ENCODE measurements around the gene TMEM52.

Gene TMEM52

GRCh38 chr1:1918901-1919303 lies at the start of gene TMEM52:
Gene TMEM52, minus strand, starts transcription at chr1:1919279. Its CDS starts 14 bp downstream, at chr1:1919265.
- no peak for DNase-seq

- no peak for DNase-seq
Observed at GRCh38 chr1:1967879-1968278, 48.8 kb upstream of the TMEM52 start.

- DNase-seq: no peak
Observed at GRCh38 chr1:1967151-1967550, 48.1 kb upstream of the TMEM52 start.

GRCh38 chr1:1966071-1966740 lies 47.1 kb upstream of the TMEM52 start:
- no peak for DNase-seq

GRCh38 chr1:1965546-1965945 lies 46.5 kb upstream of the TMEM52 start:
- DNase-seq: no peak

- DNase-seq: no peak
Observed at GRCh38 chr1:1964811-1965210, 45.7 kb upstream of the TMEM52 start.

- DNase-seq: no peak
Observed at GRCh38 chr1:1963570-1963969, 44.5 kb upstream of the TMEM52 start.

GRCh38 chr1:1962752-1963151 lies 43.7 kb upstream of the TMEM52 start:
- no peak for DNase-seq

- no peak for DNase-seq
Observed at GRCh38 chr1:1960480-1961196, 41.6 kb upstream of the TMEM52 start.

- DNase-seq: peak; percentile 63
Observed at GRCh38 chr1:1959840-1960479, 40.9 kb upstream of the TMEM52 start.

- DNase-seq: no peak
Observed at GRCh38 chr1:1959459-1959839, 40.4 kb upstream of the TMEM52 start.

GRCh38 chr1:1958071-1958541 lies 39.0 kb upstream of the TMEM52 start:
- DNase-seq: no peak

GRCh38 chr1:1957533-1957961 lies 38.5 kb upstream of the TMEM52 start:
- no peak for DNase-seq

GRCh38 chr1:1956586-1957532 lies 37.8 kb upstream of the TMEM52 start:
- no peak for DNase-seq

- no peak for DNase-seq
Observed at GRCh38 chr1:1956101-1956500, 37.0 kb upstream of the TMEM52 start.

GRCh38 chr1:1955621-1956094 lies 36.6 kb upstream of the TMEM52 start:
- DNase-seq: no peak

GRCh38 chr1:1954831-1955441 lies 35.9 kb upstream of the TMEM52 start:
- peak; percentile 16 for DNase-seq

GRCh38 chr1:1954015-1954414 lies 34.9 kb upstream of the TMEM52 start:
- no peak for DNase-seq

GRCh38 chr1:1950940-1951339 lies 31.9 kb upstream of the TMEM52 start:
- DNase-seq: no peak

- DNase-seq: no peak
Observed at GRCh38 chr1:1948783-1949182, 29.7 kb upstream of the TMEM52 start.

GRCh38 chr1:1947493-1947892 lies 28.4 kb upstream of the TMEM52 start:
- no peak for DNase-seq

GRCh38 chr1:1946540-1946939 lies 27.5 kb upstream of the TMEM52 start:
- DNase-seq: no peak

Measured in activated naive CD4-positive, alpha-beta T cell treated with Interleukin-2 at 50 U/mL for 16 hours (primary cell).